Amniotic epithelial cell (primary cell): ENCODE data around the gene GLT6D1.

Source experiments
- DNase-seq: peaks from one replicate; pipeline ENCODE4 v3.0.0-alpha.2; 2010; ENCODE audit warnings: low read depth

Gene GLT6D1

GRCh38 chr9:135608294-135608998 is 30.9 kb downstream of the GLT6D1 start:
- no peak for DNase-seq

- DNase-seq, result no peak
These were observed 31.7 kb downstream of the GLT6D1 start for GRCh38 chr9:135607401-135608293.

GRCh38 chr9:135606885-135607259 is 32.5 kb downstream of the GLT6D1 start:
- no peak for DNase-seq

GRCh38 chr9:135605238-135605781 is 34.0 kb downstream of the GLT6D1 start:
- DNase-seq, result no peak

- DNase-seq, result no peak
These were observed 34.7 kb downstream of the GLT6D1 start for GRCh38 chr9:135604437-135605237.

GRCh38 chr9:135602789-135603481 is 36.4 kb downstream of the GLT6D1 start:
- DNase-seq, result no peak

GRCh38 chr9:135601988-135602387 is 37.4 kb downstream of the GLT6D1 start:
- DNase-seq, result no peak

GRCh38 chr9:135600296-135600817 is 39.0 kb downstream of the GLT6D1 start:
- no peak for DNase-seq

- DNase-seq, result peak; percentile 84
These were observed 43.1 kb downstream of the GLT6D1 start for GRCh38 chr9:135596211-135596610.

GRCh38 chr9:135592625-135593024 is 46.7 kb downstream of the GLT6D1 start:
- no peak for DNase-seq

- DNase-seq, result no peak
These were observed 47.1 kb downstream of the GLT6D1 start for GRCh38 chr9:135592331-135592590.

GRCh38 chr9:135591506-135592330 is 47.6 kb downstream of the GLT6D1 start:
- DNase-seq, result no peak

- DNase-seq, result no peak
These were observed 48.8 kb downstream of the GLT6D1 start for GRCh38 chr9:135590486-135591079.

GRCh38 chr9:135589596-135590485 is 49.5 kb downstream of the GLT6D1 start:
- no peak for DNase-seq

GRCh38 chr9:135588886-135589595 is 50.3 kb downstream of the GLT6D1 start:
- no peak for DNase-seq

- no peak for DNase-seq
These were observed 51.0 kb downstream of the GLT6D1 start for GRCh38 chr9:135588371-135588770.

GRCh38 chr9:135587658-135588057 is 51.7 kb downstream of the GLT6D1 start:
- DNase-seq, result peak; percentile 27

- no peak for DNase-seq
These were observed 52.7 kb downstream of the GLT6D1 start for GRCh38 chr9:135586601-135587109.
